T follicular helper cell (primary cell): Measurements from ENCODE around the gene CHADL.
"Not testable (repeated sequence)": the region's sequence is repeated elsewhere in the genome, so short reads cannot be mapped to it uniquely, and the experiment has no call there.

Experiments used
- DNase-seq: peaks from one replicate; pipeline ENCODE4 v3.0.0-alpha.2; 2020; ENCODE audit warnings: low read depth
- total RNA-seq, 2 experiments: gene quantifications; one replicate each; lab custom pipeline; 2026; lab: John Stamatoyannopoulos, UW

Gene CHADL, protein sequence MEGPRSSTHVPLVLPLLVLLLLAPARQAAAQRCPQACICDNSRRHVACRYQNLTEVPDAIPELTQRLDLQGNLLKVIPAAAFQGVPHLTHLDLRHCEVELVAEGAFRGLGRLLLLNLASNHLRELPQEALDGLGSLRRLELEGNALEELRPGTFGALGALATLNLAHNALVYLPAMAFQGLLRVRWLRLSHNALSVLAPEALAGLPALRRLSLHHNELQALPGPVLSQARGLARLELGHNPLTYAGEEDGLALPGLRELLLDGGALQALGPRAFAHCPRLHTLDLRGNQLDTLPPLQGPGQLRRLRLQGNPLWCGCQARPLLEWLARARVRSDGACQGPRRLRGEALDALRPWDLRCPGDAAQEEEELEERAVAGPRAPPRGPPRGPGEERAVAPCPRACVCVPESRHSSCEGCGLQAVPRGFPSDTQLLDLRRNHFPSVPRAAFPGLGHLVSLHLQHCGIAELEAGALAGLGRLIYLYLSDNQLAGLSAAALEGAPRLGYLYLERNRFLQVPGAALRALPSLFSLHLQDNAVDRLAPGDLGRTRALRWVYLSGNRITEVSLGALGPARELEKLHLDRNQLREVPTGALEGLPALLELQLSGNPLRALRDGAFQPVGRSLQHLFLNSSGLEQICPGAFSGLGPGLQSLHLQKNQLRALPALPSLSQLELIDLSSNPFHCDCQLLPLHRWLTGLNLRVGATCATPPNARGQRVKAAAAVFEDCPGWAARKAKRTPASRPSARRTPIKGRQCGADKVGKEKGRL
- 0.48 to 1.6 reads per million in 2 experiments for total RNA-seq

DNA sequence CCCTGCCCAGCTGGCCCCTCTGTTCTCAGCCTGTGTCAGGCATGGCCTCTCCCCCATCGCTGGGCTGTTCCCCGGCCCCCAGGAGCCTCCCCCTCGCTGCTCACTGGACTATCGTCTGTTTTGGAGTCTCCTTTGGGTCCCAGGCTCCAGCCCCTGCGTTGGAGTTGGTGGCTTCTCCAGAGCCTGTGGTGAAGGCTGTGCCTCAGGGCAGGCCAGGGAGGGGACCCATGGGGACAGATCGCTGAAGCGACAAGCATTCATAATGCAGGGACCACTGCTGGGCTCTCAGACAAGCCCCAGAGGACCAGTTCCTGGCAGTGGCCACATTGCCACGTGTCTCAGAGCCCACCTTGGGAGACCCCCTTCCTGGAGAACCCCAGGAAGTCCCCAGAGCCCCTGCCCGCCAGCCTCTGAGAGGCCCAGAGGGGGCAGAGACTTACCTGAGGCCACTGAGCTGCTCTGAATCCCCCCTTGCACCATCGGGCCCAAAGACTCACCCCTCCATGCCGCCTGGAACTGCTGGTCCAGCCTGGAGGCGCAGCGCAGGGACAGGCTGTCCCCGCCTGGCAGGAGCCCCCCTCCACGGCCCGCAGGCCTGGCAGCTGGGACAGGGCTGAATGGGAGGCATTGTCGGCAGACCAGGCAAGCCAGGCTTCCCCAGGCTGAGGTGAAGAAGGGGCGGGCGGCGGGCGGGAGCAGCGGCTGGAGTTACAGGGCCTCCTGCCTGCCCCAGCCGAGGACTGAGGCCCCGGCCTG lies at the start of gene CHADL:
TSS of gene CHADL (minus strand) at position 555 of the 756 bp plus-strand sequence. CDS start at position 505, 50 bp downstream.
- no peak for DNase-seq

DNA sequence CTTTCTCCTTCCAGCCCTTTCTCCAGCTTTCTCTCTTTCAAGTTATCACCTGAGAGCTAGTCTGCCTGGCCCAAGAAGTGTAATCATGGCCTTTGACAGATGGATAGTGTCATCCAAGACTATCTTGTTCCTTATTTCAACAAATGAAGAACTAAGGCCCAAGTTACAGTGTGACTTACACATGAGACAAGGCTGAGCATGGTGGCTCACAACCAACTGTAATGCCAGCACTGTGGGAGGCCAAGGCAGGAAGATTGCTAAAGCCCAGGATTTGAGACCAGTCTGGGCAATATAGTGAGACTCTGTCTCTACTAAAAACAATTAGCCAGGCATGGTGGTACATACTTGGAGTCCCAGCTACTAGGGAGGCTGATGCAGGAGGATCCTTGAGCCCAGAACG lies 48.9 kb upstream of the CHADL start:
- no peak for DNase-seq

DNA sequence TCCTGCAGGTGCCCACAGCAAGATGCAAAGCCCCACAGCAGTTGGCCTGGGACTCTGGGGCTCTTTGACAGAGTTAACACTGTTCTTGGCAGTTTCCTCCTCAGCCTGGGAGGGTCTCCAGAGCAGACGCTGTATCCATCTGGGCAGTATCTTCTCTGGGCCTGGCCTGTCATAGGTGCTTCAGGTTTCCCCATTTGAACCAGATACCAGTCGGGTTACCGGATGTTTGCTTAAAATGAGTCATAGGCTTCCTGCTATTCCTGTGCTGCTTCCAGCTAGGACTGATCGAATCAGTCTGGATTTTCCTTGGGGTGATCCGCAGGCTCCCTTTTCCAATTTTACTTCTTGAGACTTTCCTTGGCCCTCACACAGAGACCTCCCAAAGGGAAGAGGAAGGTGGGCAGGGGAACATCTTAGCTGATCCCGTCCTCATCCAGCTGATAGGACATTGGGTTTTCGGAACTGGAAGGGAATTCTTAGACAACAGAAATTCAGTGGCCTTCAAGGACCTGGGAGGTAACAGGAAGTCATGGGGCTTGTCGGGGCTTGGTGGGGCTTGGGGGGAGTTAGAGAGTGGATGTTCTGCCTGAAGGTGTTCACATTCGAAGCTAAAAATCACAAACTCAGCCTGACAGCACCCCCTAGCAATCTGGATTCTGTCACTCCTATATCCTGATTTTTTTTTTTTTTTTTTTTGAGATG lies 47.7 kb upstream of the CHADL start:
- no peak for DNase-seq

DNA sequence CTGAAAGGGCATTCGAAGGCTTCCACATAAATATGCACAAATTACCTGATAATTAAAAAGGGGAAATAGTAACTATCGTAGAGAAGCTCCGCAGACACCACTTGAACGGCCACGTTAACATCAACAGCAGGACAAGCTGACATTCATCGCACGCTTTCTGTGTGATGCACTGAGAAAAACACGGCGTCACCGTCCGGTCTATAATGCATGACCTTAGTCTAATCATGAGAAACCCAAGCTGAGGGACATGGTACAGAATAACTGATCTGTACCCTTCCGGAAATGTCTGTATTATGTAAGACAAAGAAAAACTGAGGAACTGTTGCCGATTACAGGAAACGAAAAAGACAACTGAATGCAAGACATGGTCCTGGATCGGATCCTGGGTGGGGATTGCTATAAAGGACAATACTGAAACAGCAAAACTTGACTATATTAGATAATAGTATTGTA lies 45.9 kb upstream of the CHADL start:
- peak; percentile 32 for DNase-seq

DNA sequence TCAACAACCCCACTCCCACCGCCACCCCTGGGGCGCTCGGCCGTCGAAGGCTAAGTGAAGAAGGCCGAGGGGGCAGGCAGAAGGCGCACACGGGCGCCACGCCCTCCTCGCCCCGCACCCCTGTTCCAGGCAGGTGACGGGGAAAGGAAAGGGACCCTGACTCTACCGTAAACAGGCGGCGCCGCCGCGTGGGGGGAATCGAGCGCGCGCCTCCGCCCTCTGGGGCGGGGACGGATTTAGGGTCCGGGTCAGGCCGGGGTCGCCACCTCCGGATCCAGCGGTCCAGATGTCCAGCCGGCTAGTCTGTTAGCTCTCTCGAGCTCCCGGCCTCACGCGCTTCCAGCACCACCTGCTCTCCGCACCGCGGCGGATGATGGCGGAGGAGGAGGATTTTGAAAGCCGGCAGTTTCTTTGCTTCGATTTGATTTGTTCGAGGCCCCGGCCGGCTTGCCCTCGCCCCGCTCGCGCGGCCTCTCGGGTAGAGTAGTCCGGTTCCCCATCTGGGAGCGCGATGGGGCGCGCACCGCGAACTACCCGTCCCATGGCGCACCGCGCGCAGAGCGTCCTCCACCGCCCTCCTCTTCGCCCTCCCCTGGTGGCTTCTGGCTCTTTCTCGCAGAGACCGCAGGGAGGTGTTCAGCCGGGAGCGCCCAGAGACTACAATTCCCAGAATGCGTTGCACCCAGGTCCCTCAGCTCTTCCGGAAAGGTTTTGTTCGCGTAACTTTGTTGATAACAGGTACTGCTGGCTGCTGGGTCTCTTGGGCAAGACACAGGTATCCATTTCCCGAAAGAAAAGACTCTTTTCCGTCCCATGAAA lies 45.3 kb upstream of the CHADL start, which contains the start of gene RANGAP1:
TSS of gene RANGAP1 (minus strand) at position 368 of the 819 bp plus-strand sequence. CDS start 5,143 bp downstream, outside the sequence.
- peak; percentile 97 for DNase-seq

DNA sequence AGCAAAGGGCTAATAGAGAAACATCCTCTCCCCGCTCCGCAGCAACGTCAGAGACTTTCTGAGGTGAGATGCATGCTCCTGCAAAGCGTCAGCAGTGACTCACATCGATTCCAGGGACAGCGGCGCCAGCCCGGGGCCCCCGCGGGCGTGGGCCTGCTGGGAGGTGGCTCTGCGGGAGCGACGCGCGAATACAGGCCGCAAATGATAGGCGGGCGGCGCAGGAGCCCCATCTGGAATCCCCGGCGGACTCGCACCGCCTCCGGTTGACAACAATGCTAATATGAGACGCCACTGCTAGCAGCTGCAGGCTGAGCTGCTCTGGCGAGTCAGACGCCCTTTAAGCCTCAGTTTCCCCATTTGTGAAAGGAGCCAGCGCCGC lies 44.7 kb upstream of the CHADL start:
- peak; percentile 86 for DNase-seq

DNA sequence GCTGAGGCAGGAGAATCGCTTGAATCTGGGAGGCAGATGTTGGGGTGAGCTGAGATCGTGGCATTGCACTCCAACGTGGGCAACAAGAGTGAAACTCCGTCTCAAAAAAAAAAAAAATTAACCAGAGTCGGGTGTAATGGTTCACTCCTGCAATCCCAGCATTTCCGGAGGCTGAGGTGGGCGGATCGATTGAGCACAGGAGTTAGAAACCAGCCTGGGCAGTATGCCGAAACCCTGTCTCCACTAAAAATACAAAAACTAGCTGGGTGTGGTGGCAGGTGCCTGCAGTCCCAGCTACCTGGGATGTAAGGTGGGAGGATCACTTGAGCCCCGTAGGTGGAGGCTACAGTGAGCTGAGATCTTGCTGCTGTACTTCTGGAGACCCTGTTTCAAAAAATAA lies 43.7 kb upstream of the CHADL start:
- no peak for DNase-seq

DNA sequence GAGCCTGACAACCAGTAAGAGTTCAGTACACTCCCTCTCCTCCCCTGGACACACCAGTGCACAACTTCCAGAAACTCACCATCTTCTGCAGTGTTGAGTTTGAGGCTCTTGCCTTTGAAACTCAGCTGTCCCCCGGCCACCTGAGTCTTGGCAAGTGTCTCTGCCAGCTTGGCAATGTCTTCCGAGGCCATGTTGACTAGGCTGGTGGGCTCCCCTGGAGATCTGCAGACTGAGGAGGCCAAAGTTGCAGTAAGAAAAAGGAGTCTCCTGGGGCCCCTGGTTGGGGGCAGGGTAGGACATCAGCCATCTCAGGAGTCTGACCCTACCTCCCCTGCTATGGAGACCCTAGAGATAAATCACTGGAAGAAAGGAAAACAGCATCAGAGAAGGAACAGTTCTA lies 40.1 kb upstream of the CHADL start:
- DNase-seq = no peak

DNA sequence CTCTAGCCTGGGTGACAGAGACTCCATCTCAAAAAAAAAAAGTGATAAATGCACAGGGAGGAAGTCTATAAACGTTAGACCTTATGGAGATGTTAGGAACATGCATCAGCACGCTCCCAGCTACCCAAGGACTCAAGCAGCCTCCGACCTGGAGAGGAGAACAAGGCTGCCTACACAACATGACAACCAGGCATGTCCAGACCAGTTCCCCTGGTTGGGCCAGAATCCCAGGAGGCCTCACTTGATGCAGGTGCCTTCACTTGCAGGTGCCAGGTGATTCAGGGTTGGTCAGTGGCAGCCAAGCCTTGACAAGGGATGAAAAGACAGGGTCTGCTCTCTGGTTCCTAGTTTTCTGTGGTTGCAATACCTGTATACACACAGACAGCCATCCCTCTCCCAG lies 39.3 kb upstream of the CHADL start:
- DNase-seq = no peak

DNA sequence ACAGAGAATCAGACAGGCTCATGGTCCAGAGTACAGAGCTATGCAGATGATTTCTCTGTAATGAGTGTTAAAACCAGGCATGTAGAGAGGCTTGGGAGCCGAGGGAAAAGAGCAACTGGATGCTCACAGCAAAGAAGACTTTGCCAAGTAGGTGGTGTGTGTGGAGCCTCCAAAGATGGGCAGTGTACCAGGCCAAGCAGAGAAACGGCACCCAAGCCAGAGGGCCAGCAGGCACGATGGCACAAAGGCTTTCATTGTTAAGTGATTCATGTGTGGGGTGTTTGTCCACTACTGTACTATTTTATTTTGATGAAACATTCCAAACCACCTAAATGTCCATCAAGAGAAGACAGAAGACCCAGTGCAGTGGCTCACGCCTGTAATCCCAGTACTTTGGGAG lies 34.1 kb upstream of the CHADL start:
- DNase-seq = no peak

DNA sequence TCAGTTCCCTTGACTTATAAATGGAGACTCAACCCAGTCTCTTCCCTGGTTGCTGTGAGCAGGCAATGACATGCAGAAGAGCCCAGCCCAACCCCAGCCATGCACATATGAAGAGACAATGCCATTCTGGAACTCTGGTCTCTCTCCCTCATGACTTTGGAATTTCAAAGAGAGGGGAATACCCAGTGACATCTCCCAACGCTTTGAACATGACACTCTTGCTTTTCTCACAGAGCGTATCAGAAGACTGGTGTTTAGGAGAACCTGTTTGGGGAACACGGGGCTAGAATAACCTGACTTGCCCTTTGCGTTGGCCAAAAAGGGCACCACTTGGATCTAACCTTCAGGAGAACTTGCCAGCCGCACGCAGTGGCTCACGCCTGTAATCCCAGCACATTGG lies 32.4 kb upstream of the CHADL start:
- DNase-seq = no peak

DNA sequence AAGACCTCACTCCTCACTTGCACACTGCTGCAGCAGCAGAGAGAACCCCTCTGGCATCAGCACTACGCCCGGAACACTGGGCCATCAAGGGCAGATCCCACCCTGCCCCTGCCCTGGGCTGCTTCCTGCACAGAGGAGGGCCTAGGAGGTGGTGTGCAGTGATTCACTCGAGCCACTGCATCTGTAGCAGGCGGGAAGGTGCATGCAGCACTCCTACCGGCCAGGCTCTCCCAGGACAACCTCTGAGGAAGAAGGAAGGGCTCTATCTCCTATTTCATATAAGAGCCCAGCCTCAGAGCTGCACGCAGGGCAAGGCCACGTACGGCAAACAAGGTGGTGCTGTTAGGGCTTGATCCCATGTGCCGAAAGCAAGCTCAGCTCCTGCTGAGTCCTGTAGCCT lies 31.1 kb upstream of the CHADL start:
- DNase-seq = no peak

DNA sequence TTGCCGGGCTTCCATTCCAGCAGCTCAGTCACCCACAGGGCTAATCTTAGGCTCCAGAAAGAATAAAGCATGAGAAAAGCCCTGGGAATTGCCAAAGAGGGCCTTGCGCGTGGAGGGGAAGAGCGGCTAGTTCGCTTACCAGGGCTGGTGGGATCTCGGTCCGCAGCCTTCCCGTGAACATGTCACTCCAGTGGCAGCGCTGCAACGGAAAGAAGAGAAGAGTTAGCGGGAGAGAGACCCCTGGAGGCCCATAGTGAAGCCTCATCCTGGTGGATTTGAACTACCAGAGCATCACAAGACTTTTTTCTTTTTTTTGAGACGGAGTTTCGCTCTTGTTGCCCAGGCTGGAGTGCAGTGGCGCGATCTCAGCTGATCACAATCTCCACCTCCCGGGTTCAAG lies 27.2 kb upstream of the CHADL start:
- no peak for DNase-seq

DNA sequence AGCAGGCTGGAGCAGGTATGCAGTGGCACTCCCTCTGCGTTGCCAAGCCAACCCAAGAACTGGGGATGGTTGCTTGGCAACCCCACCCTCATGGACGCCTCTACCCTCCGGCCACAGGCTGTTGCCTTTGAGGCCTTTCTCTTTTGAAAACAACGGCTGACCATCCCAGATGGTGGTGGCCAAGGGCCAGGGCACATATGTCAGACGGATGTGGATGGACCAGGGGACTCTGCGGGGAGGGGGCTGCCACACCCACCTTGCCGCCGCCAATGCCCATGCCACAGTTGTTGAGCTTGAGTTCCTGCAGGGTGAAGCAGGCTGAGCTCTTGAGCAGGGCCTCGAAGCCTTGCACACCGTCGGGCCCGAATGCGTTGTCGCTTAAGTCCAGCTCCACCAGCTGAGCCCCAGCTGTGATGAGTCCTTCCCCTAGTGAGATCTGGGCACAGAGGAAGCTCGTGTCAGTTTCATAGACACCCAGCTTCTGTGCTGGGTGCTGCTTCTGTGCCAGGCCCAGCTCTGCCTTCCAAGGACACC lies 23.7 kb upstream of the CHADL start:
- no peak for DNase-seq

DNA sequence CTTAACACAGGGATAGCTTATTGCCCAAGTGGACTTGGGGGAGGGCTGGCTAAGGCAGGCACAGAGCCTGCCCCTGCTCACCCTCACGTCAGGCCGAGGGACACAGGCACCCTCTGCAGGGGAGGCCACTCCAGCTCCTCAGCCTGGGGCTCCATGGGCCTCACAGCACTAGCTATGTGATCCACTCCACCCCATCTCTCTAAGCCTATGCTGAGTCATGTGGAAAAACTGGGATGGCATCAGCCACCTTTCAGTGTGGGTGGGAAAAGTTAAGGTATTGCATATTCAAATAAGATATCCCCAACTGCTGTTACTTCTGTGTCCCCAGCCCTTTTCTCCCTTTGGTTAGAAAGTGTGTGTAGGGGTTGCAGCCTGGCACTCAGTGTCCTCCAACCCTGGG lies 23.0 kb upstream of the CHADL start:
- no peak for DNase-seq

DNA sequence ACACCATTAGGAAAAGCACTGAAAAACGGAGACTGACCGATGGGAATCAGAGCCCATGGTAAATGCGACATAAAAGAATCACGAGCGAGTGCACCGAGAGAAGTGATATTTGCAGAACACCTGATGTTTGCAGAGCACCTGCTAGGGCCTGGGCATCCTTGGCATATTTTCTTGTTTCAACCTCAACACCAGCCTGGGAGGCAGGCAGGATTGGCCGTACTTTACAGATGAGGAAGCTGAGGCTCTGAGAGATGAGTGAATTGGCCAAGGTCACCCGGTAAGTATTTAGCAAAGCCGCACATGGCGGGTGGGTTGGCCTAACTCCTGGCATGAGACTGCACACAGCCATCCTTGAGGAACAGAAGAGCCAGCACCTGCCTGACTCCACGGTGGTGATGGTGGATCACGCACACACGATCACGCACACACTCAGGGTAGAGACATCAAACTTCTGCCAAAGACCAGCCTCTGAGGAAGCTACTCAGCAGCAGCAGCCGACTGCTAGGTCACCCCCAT lies 21.6 kb upstream of the CHADL start:
- DNase-seq = no peak

DNA sequence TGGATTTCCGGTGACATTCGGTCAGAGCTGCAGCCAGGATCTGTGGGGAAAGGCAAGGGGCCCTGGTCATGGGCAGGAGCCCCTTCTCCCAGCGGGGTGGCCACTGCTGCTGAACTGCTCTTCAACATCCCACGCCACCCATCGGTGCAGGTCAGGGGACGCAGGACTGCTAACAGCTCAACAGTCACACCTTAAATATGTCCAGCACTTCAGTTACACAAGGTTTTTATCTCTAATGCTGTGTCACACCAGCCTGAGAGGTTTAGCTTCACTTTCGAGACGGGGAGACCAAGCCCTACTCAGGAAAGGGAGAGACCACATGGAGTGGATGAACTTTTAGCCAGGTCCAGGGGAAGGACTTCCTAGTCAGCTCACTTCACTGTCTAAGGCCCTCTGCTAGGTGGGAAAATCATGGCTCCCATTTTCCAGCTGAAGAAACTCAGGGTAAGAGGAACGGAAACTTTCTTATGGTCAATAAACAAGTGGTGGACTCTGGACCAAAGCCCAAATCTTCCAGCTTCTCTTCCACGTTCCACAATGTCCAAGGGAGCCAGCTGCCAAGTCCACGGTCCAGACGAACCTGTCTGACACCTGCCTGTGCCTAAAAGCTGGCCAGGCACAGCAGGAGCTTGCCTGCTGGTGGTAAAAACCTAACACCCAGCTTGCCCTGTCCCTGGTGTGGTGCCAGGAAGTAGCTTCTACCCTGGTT lies 21.0 kb upstream of the CHADL start:
- DNase-seq = no peak

DNA sequence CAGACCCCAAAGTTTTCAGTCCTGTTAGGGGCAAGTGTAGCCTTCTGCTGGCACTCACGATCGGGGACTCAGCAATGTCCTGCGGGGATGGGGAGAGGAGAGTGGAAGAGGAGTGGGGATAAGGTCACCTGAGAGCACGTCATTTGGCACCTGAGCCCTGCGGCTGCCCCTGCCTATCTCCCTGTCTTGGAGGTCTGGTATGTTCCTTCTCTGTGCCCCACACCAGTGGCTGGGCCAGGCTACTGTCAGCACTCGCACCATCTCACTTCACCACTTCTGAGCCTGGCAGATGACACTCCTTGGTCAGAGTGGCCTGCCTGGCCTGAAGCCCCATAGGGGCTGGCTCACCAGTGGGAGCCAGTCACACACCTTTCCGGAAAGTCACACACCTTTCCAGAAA lies 20.1 kb upstream of the CHADL start:
- DNase-seq = no peak

DNA sequence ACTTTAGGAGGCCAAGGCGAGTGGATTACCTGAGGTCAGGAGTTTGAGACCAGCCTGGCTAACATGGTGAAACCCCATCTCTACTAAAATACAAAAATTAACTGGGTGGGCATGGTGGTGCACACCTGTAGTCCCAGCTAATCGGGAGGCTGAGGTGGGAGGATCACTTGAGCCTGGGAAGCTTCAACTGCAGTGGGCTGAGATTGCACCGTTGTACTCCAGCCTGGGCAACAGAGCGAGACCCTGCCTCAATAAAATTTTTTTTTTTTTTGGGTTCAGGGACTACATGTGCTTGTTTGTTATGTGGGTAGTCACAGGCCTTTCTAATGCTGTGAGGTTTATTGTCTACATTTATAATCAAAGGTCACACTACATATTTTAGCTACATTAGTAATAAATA lies 19.0 kb upstream of the CHADL start:
- DNase-seq = not testable (repeated sequence)

DNA sequence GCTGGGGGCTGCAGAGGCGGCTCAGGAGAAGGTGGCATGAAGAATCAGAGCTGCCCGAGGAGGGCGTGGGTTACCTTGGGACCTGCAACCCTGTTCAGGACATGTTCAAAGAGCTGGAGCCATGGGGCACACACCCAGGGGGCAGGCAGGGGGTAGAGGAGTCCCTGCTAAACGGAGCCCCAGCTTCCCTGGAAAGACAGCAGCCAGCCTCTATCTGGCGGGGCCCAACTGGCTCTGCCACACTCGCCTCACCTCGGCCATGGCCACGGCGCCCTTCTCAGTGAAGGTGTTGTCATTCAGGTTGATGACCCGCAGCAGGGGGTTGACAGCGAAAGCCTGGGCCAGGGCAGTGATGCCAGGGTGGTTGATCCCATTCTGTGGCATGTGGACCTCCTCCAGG lies 17.0 kb upstream of the CHADL start:
- no peak for DNase-seq
